GM12878 (cell line): ENCODE measurements around the gene FAM167B. TPM values are rescaled to one million over a fixed set of nuclear protein-coding genes. Genes with fewer than 3 reads are reported as not detected.

ENCODE experiments used
- ATAC-seq: fragments of 200-7000 bp; cut with Tn5 transposase; 3 replicates; pipeline ENCODE4 v1.9.1; 2020; ENCODE audit warnings: mild to moderate bottlenecking, moderate library complexity
- Bru-seq: library from RNA; stranded (reverse); fragments of 400-500 nt; gene quantifications from one replicate; lab custom pipeline; 2021; lab: Mats Ljungman, UMichigan
- BruChase-seq, 2 experiments: library from RNA; stranded (reverse); fragments of 400-500 nt; gene quantifications; one replicate each; lab custom pipeline; 2021; lab: Mats Ljungman, UMichigan
- BruUV-seq: library from RNA; stranded (reverse); fragments of 400-500 nt; replicated peaks from 2 replicates; lab custom pipeline; 2021; lab: Mats Ljungman, UMichigan
- CTCF ChIA-PET: fragments of 300-600 bp; sonication (Branson Sonifier 250); formaldehyde crosslinking; extraction: SDS; loops from one replicate; lab custom pipeline; 2021; ENCODE audit warnings: inconsistent platforms; lab: Yijun Ruan, JAX
- POLR2A ChIA-PET: fragments of 350-600 bp; formaldehyde crosslinking; extraction: SDS; loops from one replicate; lab custom pipeline; 2021; ENCODE audit warnings: inconsistent platforms; lab: Charles Lee
- RAD21 ChIA-PET: fragments of 300-600 bp; sonication (Branson Sonifier 250); formaldehyde crosslinking; loops from one replicate; lab custom pipeline; 2023; ENCODE audit warnings: antibody characterized with exemption; ENCODE audit not compliant: unreplicated experiment; lab: Charles Lee
- SMC1A ChIA-PET: fragments of 300-600 bp; sonication (Branson Sonifier 250); formaldehyde crosslinking; loops from one replicate; lab custom pipeline; 2023; ENCODE audit not compliant: unreplicated experiment, uncharacterized antibody; lab: Charles Lee
- DNase-seq: peaks from one replicate; pipeline ENCODE4 v3.0.0-alpha.2; 2011; ENCODE audit warnings: low read depth, low spot score
- FAIRE-seq: peaks from 3 replicates; lab custom pipeline; 2011; peaks lifted over from hg19 to GRCh38; lab: Jason Lieb, UNC
- H2AFZ ChIP-seq: 2 replicates; pipeline ENCODE4 v1.6.0; 2011; ENCODE audit warnings: low read depth, low read length, control low read depth; ENCODE audit not compliant: control insufficient read depth
- H3K27ac ChIP-seq: 2 replicates; pipeline ENCODE4 v1.5.1; 2011; ENCODE audit warnings: control low read depth; ENCODE audit not compliant: control insufficient read depth, insufficient read depth
- H3K27me3 ChIP-seq, 2 experiments: replicated peaks in 1 of 2; 2 replicates each; pipeline versions ENCODE4 v1.6.0 to v1.6.1; 2011; ENCODE audit warnings: low read length in 1 of 2; ENCODE audit not compliant: control insufficient read depth in 2 of 2, insufficient read depth in 2 of 2
- H3K36me3 ChIP-seq, 2 experiments: 2 replicates each; pipeline ENCODE4 v1.5.1; 2011; ENCODE audit warnings: low read length in 1 of 2; ENCODE audit not compliant: control insufficient read depth in 2 of 2, insufficient read depth in 2 of 2
- H3K4me1 ChIP-seq: 2 replicates; pipeline ENCODE4 v1.6.1; 2011; ENCODE audit warnings: mild to moderate bottlenecking, low read length, moderate library complexity, mixed read lengths; ENCODE audit not compliant: control insufficient read depth, insufficient read depth
- H3K4me2 ChIP-seq: 2 replicates; pipeline ENCODE4 v1.6.0; 2011; ENCODE audit warnings: control low read depth; ENCODE audit not compliant: control insufficient read depth, insufficient read depth
- H3K4me3 ChIP-seq: fragments of 200-600 bp; sonication (generic); 2 replicates; pipeline ENCODE4 v1.5.1; 2016
- H3K79me2 ChIP-seq: 2 replicates; pipeline ENCODE4 v1.6.0; 2011; ENCODE audit warnings: low read length; ENCODE audit not compliant: control insufficient read depth, insufficient read depth
- H3K9ac ChIP-seq: 2 replicates; pipeline ENCODE4 v1.8.0; 2011; ENCODE audit warnings: low read length, control low read depth, mixed read lengths; ENCODE audit not compliant: control insufficient read depth, insufficient read depth
- H3K9me3 ChIP-seq: replicated peaks from 3 replicates; pipeline ENCODE4 v1.5.1; 2011; ENCODE audit warnings: mild to moderate bottlenecking, low read length; ENCODE audit not compliant: control insufficient read depth, insufficient read depth
- H4K20me1 ChIP-seq: 2 replicates; pipeline ENCODE4 v1.6.0; 2011; ENCODE audit not compliant: control insufficient read depth, insufficient read depth
- ETV6 ChIP-seq, 2 experiments: fragments of 450-650 bp in 1 of 2; IDR thresholded peaks in 1 of 2; conservative IDR thresholded peaks in 1 of 2; 2 replicates each; pipeline ENCODE4 v1.6.1; 2014; ENCODE audit warnings: antibody characterized with exemption in 1 of 2, borderline replicate concordance in 1 of 2, low read depth in 1 of 2, mild to moderate bottlenecking in 1 of 2, moderate library complexity in 1 of 2
- SMAD5 ChIP-seq: IDR thresholded peaks from 2 replicates; pipeline ENCODE4 v1.6.1; 2016; ENCODE audit warnings: antibody characterized with exemption, low read depth
- TCF3 ChIP-seq: IDR thresholded peaks from 2 replicates; pipeline ENCODE4 v1.6.1; 2012; ENCODE audit warnings: low read depth, mild to moderate bottlenecking, low read length, borderline replicate concordance; ENCODE audit not compliant: insufficient read depth
- ZSCAN29 ChIP-seq: fragments of 450-650 bp; IDR thresholded peaks from 2 replicates; pipeline ENCODE4 v1.6.1; 2017; ENCODE audit warnings: mild to moderate bottlenecking, moderate library complexity
- WGBS: methylation state at CpG from one replicate; pipeline ENCODE4 v1.1.6; 2016; ENCODE audit warnings: low lambda C conversion rate; ENCODE audit not compliant: insufficient replicate concordance, insufficient coverage; ENCODE audit errors: missing lambda C conversion rate; 5-methylcytosine and 5-hydroxymethylcytosine counted together
- in situ Hi-C: fragments of 300-500 bp; cut with MboI; formaldehyde crosslinking; loops from 9 replicates; pipeline ENCODE4 v1.14.3; 2018; ENCODE audit warnings: mixed read lengths
- intact Hi-C: fragments of 100-400 bp; cut with micrococcal nuclease; formaldehyde crosslinking; loops from one replicate; pipeline ENCODE4 v1.14.2; 2022; ENCODE audit not compliant: unreplicated experiment
- long read RNA-seq, 2 experiments: library from polyadenylated mRNA; unstranded; transcript quantifications; one replicate each; pipeline ENCODE4 v2.0.0, GENCODE V29; 2019 to 2020
- polyA minus RNA-seq, 3 experiments: library from RNA; depleted of rRNA, polyadenylated mRNA; stranded (reverse); fragments of >200 nt; gene quantifications; 2 replicates each; pipeline ENCODE4 v1.2.3, GENCODE V29; 2011
- polyA plus RNA-seq, 11 experiments: library from polyadenylated mRNA; depleted of rRNA in 4 of 11; unstranded in 6 of 11; stranded (reverse) in 5 of 11; fragments of >200 nt; fragmentation: Nextera tagmentation in 4 of 11; fragmentation: Illumina TruSeq in 1 of 11; extraction: Ambion mirVana in 4 of 11; extraction: Trizol in 1 of 11; gene quantifications; 1 replicate in 1 of 11; 2 replicates in 10 of 11; pipeline versions ENCODE4 v1.2.1 to v1.2.3, GENCODE V29; 2011 to 2016; ENCODE audit warnings: inconsistent platforms in 2 of 11, missing spikeins in 2 of 11, low read depth in 1 of 11
- total RNA-seq, 4 experiments: library from RNA; depleted of rRNA in 3 of 4; stranded (reverse); fragments of >200 nt in 3 of 4; fragmentation: Illumina TruSeq in 1 of 4; extraction: Trizol in 1 of 4; gene quantifications; 2 replicates each; pipeline versions ENCODE4 v1.2.1 to v1.2.3, GENCODE V29; 2013 to 2021
- TF ChIP-seq, protein P1 (sequence below): IDR thresholded peaks from 2 replicates; pipeline ENCODE4 v1.6.1; 2011; ENCODE audit warnings: borderline replicate concordance, low read depth, mild to moderate bottlenecking, moderate library complexity, low read length; ENCODE audit not compliant: insufficient read depth, poor library complexity, severe bottlenecking
- TF ChIP-seq, protein P2 (sequence below): IDR thresholded peaks from 2 replicates; pipeline ENCODE4 v1.6.1; 2012; ENCODE audit warnings: low read depth, low read length, improper control_type of control experiment

Gene FAM167B
- 0.48 and 0.81 TPM in 2 replicates for total RNA-seq (2013; cell fraction: nucleolus; rRNA removed)
- total RNA-seq (2014; rRNA removed): 0.38 and 0.45 TPM in 2 replicates
- 0.27 and 0.37 TPM in 2 replicates for total RNA-seq (2014; rRNA removed; fragmentation: Illumina TruSeq; extraction: Trizol)
- total RNA-seq (2021): 0.62 and 0.88 TPM in 2 replicates
- polyA plus RNA-seq (2011; ENCODE audit: low read depth): not detected
- 0.19 TPM in 1 of 2 replicates, not detected in the other for polyA plus RNA-seq (2011; rRNA removed)
- polyA plus RNA-seq (2011; cell fraction: cytosol; rRNA removed): 0.12 and 0.23 TPM in 2 replicates
- 0.21 and 0.45 TPM in 2 replicates for polyA plus RNA-seq (2011; cell fraction: nucleus; rRNA removed)
- 0.29 and 0.58 TPM in 2 replicates for polyA plus RNA-seq (2012)
- polyA plus RNA-seq (2014; fragmentation: Illumina TruSeq; extraction: Trizol): 0.07 and 0.52 TPM in 2 replicates
- polyA plus RNA-seq (2014; fragmentation: Nextera tagmentation; extraction: Ambion mirVana): under 1 TPM in 1 of 2 experiments, not detected in 1; 0.07 TPM
- polyA plus RNA-seq (2014; rRNA removed): 0.69 and 1.2 TPM in 2 replicates
- under 1 TPM; 0.26 to 0.47 TPM for polyA plus RNA-seq (2016; fragmentation: Nextera tagmentation; extraction: Ambion mirVana)
- 0.36 TPM in 1 of 2 replicates, not detected in the other for polyA minus RNA-seq (2011; rRNA and poly(A)+ RNA removed)
- not detected in 2 replicates for polyA minus RNA-seq (2011; cell fraction: cytosol; rRNA and poly(A)+ RNA removed)
- not detected in 2 replicates for polyA minus RNA-seq (2011; cell fraction: nucleus; rRNA and poly(A)+ RNA removed)
- percentile 24 among the genes with signal in this experiment for Bru-seq, nascent RNA
- percentile 33 among the genes with signal in this experiment for BruChase-seq, experiment 1, labeled RNA remaining after a 6-hour chase
- percentile 32 among the genes with signal in this experiment for BruChase-seq, experiment 2, labeled RNA remaining after a 2-hour chase
- long read RNA-seq, experiment 1: 0 reads
- long read RNA-seq, experiment 2: 0 reads

DNA sequence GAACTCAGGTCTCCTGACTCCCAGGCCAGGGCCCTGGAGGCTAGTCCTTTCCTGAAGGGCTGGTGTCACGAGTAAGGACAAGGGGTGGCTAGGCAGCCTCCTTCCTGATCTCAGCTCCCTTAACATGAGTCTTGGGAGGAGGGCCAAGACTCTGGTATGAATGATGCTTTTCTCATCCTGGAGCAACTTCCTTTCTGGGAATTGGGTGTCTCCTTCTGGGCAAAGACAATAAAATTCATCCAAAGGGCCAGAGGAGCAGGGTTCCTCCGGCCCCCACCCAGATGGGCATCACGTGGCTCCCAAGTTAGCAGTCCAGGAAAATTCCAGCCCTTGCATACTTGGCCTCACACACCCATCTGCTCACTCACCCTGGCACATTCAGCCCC lies at the start of gene FAM167B:
Gene FAM167B, plus strand, starts transcription at position 335 of the 386 bp plus-strand sequence. CDS start 200 bp downstream, outside the sequence.
- ATAC-seq (no peak), DNase-seq (no peak), FAIRE-seq (no peak)
- Histone ChIP-seq H4K20me1 (no peaks in the 10 kb centered on the region), H3K4me1 (peaks cover 48% of the 10 kb centered on the region), H2AFZ (peak within 1 kb of the TSS; percentile 78), H3K27ac (no peak within 1 kb of the TSS; the same call in none of the 2 replicates), H3K9ac (no peak within 1 kb of the TSS), H3K79me2 (peaks cover 12% of the 10 kb centered on the region), H3K36me3 (no peaks in the 10 kb centered on the region), H3K4me3 (no peak within 1 kb of the TSS), H3K9me3 (no peaks in the 10 kb centered on the region), H3K27me3 (no peaks in the 10 kb centered on the region), H3K4me2 (peak within 1 kb of the TSS; percentile 32)
- TF ChIP-seq, protein P1, sequence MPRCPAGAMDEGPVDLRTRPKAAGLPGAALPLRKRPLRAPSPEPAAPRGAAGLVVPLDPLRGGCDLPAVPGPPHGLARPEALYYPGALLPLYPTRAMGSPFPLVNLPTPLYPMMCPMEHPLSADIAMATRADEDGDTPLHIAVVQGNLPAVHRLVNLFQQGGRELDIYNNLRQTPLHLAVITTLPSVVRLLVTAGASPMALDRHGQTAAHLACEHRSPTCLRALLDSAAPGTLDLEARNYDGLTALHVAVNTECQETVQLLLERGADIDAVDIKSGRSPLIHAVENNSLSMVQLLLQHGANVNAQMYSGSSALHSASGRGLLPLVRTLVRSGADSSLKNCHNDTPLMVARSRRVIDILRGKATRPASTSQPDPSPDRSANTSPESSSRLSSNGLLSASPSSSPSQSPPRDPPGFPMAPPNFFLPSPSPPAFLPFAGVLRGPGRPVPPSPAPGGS: no peak
- TF ChIP-seq SMAD5 (no peak), ZSCAN29 (no peak), TCF3 (no peak), ETV6 (conservative IDR thresholded peaks at IDR 0.05 in 1 of 2, IDR thresholded peaks at IDR 0.05 in 1 of 2; ENCODE audit: borderline replicate concordance in 1 of 2, low read depth in 1 of 2) (no peak)
- TF ChIP-seq, protein P2, sequence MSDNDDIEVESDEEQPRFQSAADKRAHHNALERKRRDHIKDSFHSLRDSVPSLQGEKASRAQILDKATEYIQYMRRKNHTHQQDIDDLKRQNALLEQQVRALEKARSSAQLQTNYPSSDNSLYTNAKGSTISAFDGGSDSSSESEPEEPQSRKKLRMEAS: no peak
- ChIA-PET CTCF (interaction anchor here (2.9 to 9.6 kb wide), 8 partner anchors 8 to 154 kb away, joined by 14 to 123 read pairs (median 42); partner anchors contain the start of genes EIF3I and TMEM234), POLR2A (interaction anchor here (0.9 kb wide), 1 partner anchor 50 kb away, joined by 3 read pairs; no protein-coding TSS in a partner anchor), RAD21 (interaction anchor here (2.1 to 4.7 kb wide), 2 partner anchors 31 to 90 kb away, joined by 10 to 30 read pairs; partner anchors contain the start of gene MARCKSL1), SMC1A (interaction anchor here (0.7 to 14.4 kb wide), 5 partner anchors 27 to 155 kb away, joined by 3 to 124 read pairs (median 3); partner anchors contain the start of gene KPNA6)
- WGBS: 67% methylated on average over 3 of the region's 3 CpGs
- in situ Hi-C loops: no loop called here
- no TSS peak for BruUV-seq
- intact Hi-C loops: no loop called here
